Natural killer cell (primary cell): ENCODE results near the gene FBXL16. TPM values are rescaled to one million over a fixed set of nuclear protein-coding genes. Genes with fewer than 3 reads are reported as not detected.

Experiments used
- ATAC-seq, 3 donors: fragments of 150-1000 bp in 2 of 3; fragments of 200-7000 bp in 1 of 3; cut with Tn5 transposase; 1 replicate in 1 of 3; 2 replicates in 2 of 3; pipeline ENCODE4 v1.10.0; 2021; ENCODE audit warnings: mild to moderate bottlenecking in 2 of 3, moderate library complexity in 2 of 3
- DNase-seq, 2 donors: peaks; one replicate each; pipeline versions ENCODE4 v3.0.0 to v3.0.0-alpha.2; 2013 to 2021; ENCODE audit warnings: mixed read lengths in 1 of 2
- H3K27ac ChIP-seq: one replicate; pipeline ENCODE4 v1.5.1; 2013; ENCODE audit warnings: mild to moderate bottlenecking, low read length
- H3K27me3 ChIP-seq: one replicate; pipeline ENCODE4 v1.6.1; 2013; ENCODE audit warnings: low read length; ENCODE audit not compliant: control insufficient read depth, insufficient read depth
- H3K36me3 ChIP-seq: one replicate; pipeline ENCODE4 v1.6.1; 2013; ENCODE audit warnings: low read length; ENCODE audit not compliant: control insufficient read depth, insufficient read depth
- H3K4me1 ChIP-seq: one replicate; pipeline ENCODE4 v1.6.1; 2013; ENCODE audit warnings: low read length; ENCODE audit not compliant: control insufficient read depth, insufficient read depth
- H3K4me3 ChIP-seq: one replicate; pipeline ENCODE4 v1.5.1; 2013; ENCODE audit warnings: low read length
- H3K9me3 ChIP-seq: one replicate; pipeline ENCODE4 v1.6.1; 2013; ENCODE audit warnings: low read length; ENCODE audit not compliant: control insufficient read depth, insufficient read depth
- H3K27ac Mint-ChIP-seq, 2 donors: one replicate each; pipeline ENCODE4 v1.8.0; 2022; ENCODE audit warnings: mild to moderate bottlenecking in 2 of 2, mixed read lengths in 2 of 2, moderate library complexity in 1 of 2
- H3K27me3 Mint-ChIP-seq, 2 donors: one replicate each; pipeline ENCODE4 v1.8.0; 2022; ENCODE audit warnings: low read depth in 2 of 2, mixed read lengths in 2 of 2
- H3K36me3 Mint-ChIP-seq: one replicate; pipeline ENCODE4 v1.8.0; 2022; ENCODE audit warnings: mixed read lengths
- H3K4me1 Mint-ChIP-seq, 2 donors: one replicate each; pipeline ENCODE4 v1.8.0; 2022; ENCODE audit warnings: mixed read lengths in 2 of 2
- H3K4me3 Mint-ChIP-seq: one replicate; pipeline ENCODE4 v1.8.0; 2022; ENCODE audit warnings: mild to moderate bottlenecking, moderate library complexity, mixed read lengths
- H3K9me3 Mint-ChIP-seq, 2 donors: one replicate each; pipeline ENCODE4 v1.8.0; 2022; ENCODE audit warnings: mixed read lengths in 2 of 2
- WGBS: methylation state at CpG from one replicate; pipeline ENCODE4 v1.1.7; 2013; ENCODE audit warnings: missing lambda C conversion rate; ENCODE audit not compliant: insufficient coverage; 5-methylcytosine and 5-hydroxymethylcytosine counted together
- intact Hi-C: fragments of 100-400 bp; cut with micrococcal nuclease; formaldehyde crosslinking; loops from one replicate; pipeline ENCODE4 v1.14.2; 2022
- total RNA-seq, 4 donors: library from RNA; stranded (reverse); fragments of 120-200 nt in 1 of 4; gene quantifications; one replicate each; pipeline versions ENCODE4 v1.2.3 to v1.2.4, GENCODE V29; 2013 to 2022
- TF ChIP-seq, protein P1 (sequence below): fragments of 200-600 bp; IDR thresholded peaks from one replicate; pipeline ENCODE4 v1.8.0; 2022; ENCODE audit warnings: antibody characterized with exemption

The FBXL16 gene
- total RNA-seq, 3 donors from 2014 or later (not counting 1 experiment from before 2014, with no cell fraction given): 0.48 to 0.79 TPM; not detected in 1

DNA sequence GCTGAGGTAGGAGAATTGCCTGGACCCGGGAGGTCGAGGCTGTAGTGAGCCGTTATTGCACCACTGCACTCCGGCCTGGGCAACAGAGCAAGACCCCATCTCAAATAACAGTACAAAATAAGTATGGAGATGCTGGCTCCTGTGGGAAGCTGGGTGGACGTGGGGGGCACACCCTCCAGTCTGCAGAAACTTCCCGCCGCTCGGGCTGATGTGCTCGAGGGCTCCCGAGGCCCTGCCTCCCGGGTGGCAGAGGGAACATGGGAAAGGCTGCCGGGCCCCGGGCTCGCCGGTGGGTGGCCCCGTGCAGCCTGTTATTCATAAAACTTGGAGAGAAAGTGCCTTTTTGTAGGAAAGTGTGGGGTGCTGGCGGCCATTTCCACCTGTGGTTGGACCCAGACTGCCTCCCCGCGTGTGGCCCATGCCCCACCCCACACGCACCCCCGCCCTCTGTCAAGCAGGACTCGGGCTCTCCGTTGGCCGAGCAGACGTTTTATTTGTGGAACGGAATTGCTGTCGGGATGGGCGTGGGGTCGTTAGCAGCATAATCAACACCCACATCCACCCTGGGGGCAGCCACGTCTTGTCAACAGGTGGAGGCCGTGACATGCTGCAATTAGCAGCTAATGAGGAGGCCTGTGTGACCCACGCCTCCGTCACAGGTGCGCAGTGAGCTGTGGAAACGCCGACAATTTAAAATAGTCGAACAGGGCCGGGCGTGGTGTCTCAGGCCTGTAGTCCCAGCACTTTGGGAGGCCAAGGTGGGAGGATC lies 42.6 kb upstream of the FBXL16 start:
- H3K4me1 Mint-ChIP-seq: no peaks in the 10 kb centered on the region
- no peaks in the 10 kb centered on the region for H3K27me3 Mint-ChIP-seq

DNA sequence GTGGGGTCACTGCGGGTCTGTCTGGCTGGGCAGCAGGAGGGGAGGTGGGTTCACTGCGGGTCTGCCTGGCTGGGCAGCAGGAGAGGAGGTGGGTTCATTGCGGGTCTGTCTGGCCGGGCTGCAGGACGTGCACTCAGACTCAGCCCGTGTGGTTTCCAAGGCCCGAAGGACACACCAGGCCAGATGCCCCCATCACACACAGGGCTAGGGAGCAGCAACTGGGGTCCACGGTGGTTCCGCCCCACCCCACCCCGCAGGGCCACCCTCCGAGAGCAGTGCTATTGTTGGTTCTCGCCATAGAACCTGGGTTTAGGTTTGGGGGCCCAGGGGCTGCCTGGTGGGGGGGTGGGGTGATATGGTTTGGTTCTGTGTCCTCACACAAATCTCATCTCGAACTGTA lies 41.0 kb upstream of the FBXL16 start:
- Histone ChIP-seq H3K27ac (no peak overlapping the region), H3K4me3 (no peak overlapping the region), H3K27me3 (no peaks in the 10 kb centered on the region), H3K36me3 (no peaks in the 10 kb centered on the region), H3K9me3 (no peaks in the 10 kb centered on the region), H3K4me1 (no peaks in the 10 kb centered on the region)
- intact Hi-C loops: no loop called here
- Mint-ChIP-seq H3K36me3 (no peaks in the 10 kb centered on the region), H3K4me3 (no peak overlapping the region), H3K9me3 (no peaks in the 10 kb centered on the region), H3K4me1 (no peaks in the 10 kb centered on the region), H3K27ac (no peak overlapping the region), H3K27me3 (no peaks in the 10 kb centered on the region)
- no peak for ATAC-seq
- TF ChIP-seq, protein P1, sequence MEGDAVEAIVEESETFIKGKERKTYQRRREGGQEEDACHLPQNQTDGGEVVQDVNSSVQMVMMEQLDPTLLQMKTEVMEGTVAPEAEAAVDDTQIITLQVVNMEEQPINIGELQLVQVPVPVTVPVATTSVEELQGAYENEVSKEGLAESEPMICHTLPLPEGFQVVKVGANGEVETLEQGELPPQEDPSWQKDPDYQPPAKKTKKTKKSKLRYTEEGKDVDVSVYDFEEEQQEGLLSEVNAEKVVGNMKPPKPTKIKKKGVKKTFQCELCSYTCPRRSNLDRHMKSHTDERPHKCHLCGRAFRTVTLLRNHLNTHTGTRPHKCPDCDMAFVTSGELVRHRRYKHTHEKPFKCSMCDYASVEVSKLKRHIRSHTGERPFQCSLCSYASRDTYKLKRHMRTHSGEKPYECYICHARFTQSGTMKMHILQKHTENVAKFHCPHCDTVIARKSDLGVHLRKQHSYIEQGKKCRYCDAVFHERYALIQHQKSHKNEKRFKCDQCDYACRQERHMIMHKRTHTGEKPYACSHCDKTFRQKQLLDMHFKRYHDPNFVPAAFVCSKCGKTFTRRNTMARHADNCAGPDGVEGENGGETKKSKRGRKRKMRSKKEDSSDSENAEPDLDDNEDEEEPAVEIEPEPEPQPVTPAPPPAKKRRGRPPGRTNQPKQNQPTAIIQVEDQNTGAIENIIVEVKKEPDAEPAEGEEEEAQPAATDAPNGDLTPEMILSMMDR: no peak
- no peak for DNase-seq
- 94% methylated on average over 13 of the region's 13 CpGs for WGBS

More for the DNA sequence above, 42.6 kb upstream of the FBXL16 start:
- Mint-ChIP-seq H3K27ac (no peak overlapping the region), H3K9me3 (no peaks in the 10 kb centered on the region), H3K4me3 (no peak overlapping the region), H3K36me3 (no peaks in the 10 kb centered on the region)
- Histone ChIP-seq H3K4me1 (no peaks in the 10 kb centered on the region), H3K27me3 (no peaks in the 10 kb centered on the region), H3K27ac (no peak overlapping the region), H3K9me3 (no peaks in the 10 kb centered on the region), H3K4me3 (no peak overlapping the region), H3K36me3 (no peaks in the 10 kb centered on the region)
- WGBS: 83% methylated on average over 39 of the region's 39 CpGs
- ATAC-seq (no peak), DNase-seq (no peak)
- intact Hi-C loops: no loop called here
- TF ChIP-seq, protein P1: no peak

DNA sequence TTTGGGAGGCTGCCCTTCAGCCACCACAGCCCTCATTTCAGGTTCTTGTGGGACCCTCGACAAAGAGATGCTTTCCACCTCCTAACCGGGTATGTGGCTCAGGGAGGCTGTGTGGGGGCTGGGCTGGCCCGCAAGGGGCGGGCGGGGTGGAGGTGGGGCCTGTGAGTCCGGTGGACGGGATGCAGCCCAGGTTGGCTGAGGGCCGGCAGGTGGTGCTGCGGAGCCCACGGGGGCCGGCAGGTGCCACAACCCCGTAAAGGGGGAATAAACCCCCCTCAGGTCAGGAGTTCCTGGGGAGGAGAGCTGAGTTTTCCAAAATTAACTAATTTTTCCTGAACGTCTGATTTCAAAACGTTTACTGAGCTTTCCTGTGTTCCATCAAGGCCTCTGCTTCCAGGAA lies 40.1 kb upstream of the FBXL16 start:
- Mint-ChIP-seq H3K27ac (no peak overlapping the region), H3K27me3 (no peaks in the 10 kb centered on the region), H3K4me1 (no peaks in the 10 kb centered on the region), H3K36me3 (no peaks in the 10 kb centered on the region), H3K4me3 (no peak overlapping the region), H3K9me3 (no peaks in the 10 kb centered on the region)
- H3K4me1 ChIP-seq: peaks cover 4% of the 10 kb centered on the region
- no peaks in the 10 kb centered on the region for H3K36me3 ChIP-seq
- TF ChIP-seq, protein P1: no peak
- DNase-seq: no peak
- H3K9me3 ChIP-seq: no peaks in the 10 kb centered on the region
- intact Hi-C loops: no loop called here
- H3K27me3 ChIP-seq: no peaks in the 10 kb centered on the region
- WGBS: 16% methylated on average over 12 of the region's 14 CpGs
- H3K27ac ChIP-seq: no peak overlapping the region
- ATAC-seq: no peak
- no peak overlapping the region for H3K4me3 ChIP-seq
